DOHH2 (cell line): ENCODE data around the gene NYAP2.

Source experiments
- CTCF ChIP-seq: fragments of 200-600 bp; sonication (generic); IDR thresholded peaks from one replicate; pipeline ENCODE4 v1.5.1; 2014; ENCODE audit warnings: antibody characterized with exemption, mild to moderate bottlenecking, low read depth, low read length; ENCODE audit not compliant: poor library complexity, severe bottlenecking
- EZH2phosphoT487 ChIP-seq: fragments of 200-600 bp; sonication (generic); IDR thresholded peaks from 2 replicates; pipeline ENCODE4 v1.6.1; 2017; ENCODE audit warnings: borderline replicate concordance, mild to moderate bottlenecking, antibody characterized with exemption, low read length, moderate library complexity, mixed read lengths

- TF ChIP-seq CTCF, result no peak
- TF ChIP-seq EZH2phosphoT487, result no peak
These were observed 85.2 kb downstream of the NYAP2 start for GRCh38 chr2:225484751-225485150.
